ENCODE data around the gene LMAN1. TPM values are rescaled to one million over a fixed set of nuclear protein-coding genes. Genes with fewer than 3 reads are reported as not detected.
A peak's percentile ranks its signal among the peaks of the same experiment; 100 is the strongest.

LMAN1 gene
- total and polyA plus RNA-seq, 2 of the 13 experiments (the other 11 are each of a cell fraction or from before 2014, with no cell fraction given) = 127 to 131 TPM

DNA sequence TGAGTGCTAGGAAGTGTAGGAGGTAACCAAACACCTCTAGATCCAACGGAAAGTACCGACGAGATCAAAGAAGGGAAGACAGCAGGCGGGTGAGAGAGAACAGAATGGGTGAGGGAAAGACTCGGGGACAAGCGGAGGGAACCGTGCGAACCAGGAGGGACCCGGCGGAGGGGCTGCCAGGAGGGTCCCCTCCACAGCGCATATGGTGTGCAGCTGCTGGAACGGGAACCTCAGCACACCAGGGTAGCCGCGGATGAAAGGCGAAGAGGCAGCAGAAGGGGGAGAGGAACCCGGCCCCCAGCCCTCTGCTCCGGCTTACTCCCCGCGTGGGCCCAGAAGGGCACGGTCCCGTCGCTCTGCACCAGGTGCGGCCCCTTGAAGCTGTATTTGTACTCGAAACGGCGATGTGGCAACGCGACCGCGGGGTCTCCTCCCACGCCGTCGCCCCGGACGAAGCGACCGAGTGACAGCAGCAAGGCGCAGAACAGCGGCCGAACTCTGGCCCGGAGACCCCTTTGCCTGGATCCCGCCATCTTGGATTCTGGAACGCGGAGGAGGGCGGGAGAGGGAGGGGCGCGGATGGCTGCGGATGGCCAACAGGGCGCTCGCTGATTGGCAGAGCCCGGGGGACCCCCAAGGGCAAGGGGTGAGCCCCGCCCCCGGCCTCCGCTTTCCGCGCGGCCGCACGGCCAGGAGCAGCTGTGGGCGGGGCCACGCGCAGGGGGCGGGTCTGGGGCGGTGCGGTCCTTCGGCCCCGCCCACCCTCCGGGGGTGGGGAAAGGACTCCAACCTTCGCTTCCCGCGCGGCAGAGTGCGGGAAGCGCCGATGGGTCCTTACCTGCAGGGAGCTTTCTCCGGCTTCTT lies at the start of gene LMAN1 (continued):
- peak; percentile 74; the same call in 1 of the 2 replicates for TF ChIP-seq ZNF503 (CRISPR knock-in tag; IDR thresholded peaks at IDR 0.05)
- TF ChIP-seq ZNF609 (CRISPR knock-in tag; IDR thresholded peaks at IDR 0.05; ENCODE audit: borderline replicate concordance) = peak; percentile 32; the same call in 1 of the 2 replicates
- no peak; the same call in 1 of the 2 replicates for TF ChIP-seq ETV6 (CRISPR knock-in tag; conservative IDR thresholded peaks at IDR 0.05)
- no peak for TF ChIP-seq ATRX (CRISPR knock-in tag; IDR thresholded peaks at IDR 0.05; ENCODE audit: borderline replicate concordance)
- no peak for TF ChIP-seq ATF3 (CRISPR knock-in tag; IDR thresholded peaks at IDR 0.05)
- TF ChIP-seq, protein P1, sequence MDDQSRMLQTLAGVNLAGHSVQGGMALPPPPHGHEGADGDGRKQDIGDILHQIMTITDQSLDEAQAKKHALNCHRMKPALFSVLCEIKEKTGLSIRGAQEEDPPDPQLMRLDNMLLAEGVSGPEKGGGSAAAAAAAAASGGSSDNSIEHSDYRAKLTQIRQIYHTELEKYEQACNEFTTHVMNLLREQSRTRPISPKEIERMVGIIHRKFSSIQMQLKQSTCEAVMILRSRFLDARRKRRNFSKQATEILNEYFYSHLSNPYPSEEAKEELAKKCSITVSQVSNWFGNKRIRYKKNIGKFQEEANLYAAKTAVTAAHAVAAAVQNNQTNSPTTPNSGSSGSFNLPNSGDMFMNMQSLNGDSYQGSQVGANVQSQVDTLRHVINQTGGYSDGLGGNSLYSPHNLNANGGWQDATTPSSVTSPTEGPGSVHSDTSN (CRISPR knock-in tag; IDR thresholded peaks at IDR 0.05; ENCODE audit: borderline replicate concordance) = 0 out of 2 replicates have a peak, but pooled peaks have one; percentile 64
- TF ChIP-seq ZBTB20 (CRISPR knock-in tag; IDR thresholded peaks at IDR 0.05; ENCODE audit: borderline replicate concordance, low read depth) = 0 out of 2 replicates have a peak, but pooled peaks have one; percentile 43
- TF ChIP-seq RAD51 (IDR thresholded peaks at IDR 0.05; ENCODE audit: borderline replicate concordance) = no peak
- peak; percentile 80; the same call in 1 of the 2 replicates for TF ChIP-seq ZNF280B (CRISPR knock-in tag; IDR thresholded peaks at IDR 0.05; ENCODE audit: borderline replicate concordance)
- TF ChIP-seq ZNF468 (CRISPR knock-in tag; IDR thresholded peaks at IDR 0.05) = no peak
- TF ChIP-seq RELA (CRISPR knock-in tag; IDR thresholded peaks at IDR 0.05) = no peak
- TF ChIP-seq ZNF264 (CRISPR knock-in tag; IDR thresholded peaks at IDR 0.05) = no peak
- TF ChIP-seq GPN1 (CRISPR knock-in tag; IDR thresholded peaks at IDR 0.05; ENCODE audit: borderline replicate concordance) = peak; percentile 72; the same call in 1 of the 2 replicates
- peak; percentile 96 for TF ChIP-seq KDM5B (CRISPR knock-in tag; IDR thresholded peaks at IDR 0.05; ENCODE audit: borderline replicate concordance)
- TF ChIP-seq SAP130 (CRISPR knock-in tag; IDR thresholded peaks at IDR 0.05; ENCODE audit: low read depth) = peak; percentile 83
- TF ChIP-seq ZEB1 (IDR thresholded peaks at IDR 0.05; ENCODE audit: insufficient replicate concordance, low read depth) = no peak
- TF ChIP-seq BRCA1 (CRISPR knock-in tag; IDR thresholded peaks at IDR 0.05) = 0 out of 2 replicates have a peak, but pooled peaks have one; percentile 49
- 0 out of 4 replicates have a peak, but pooled peaks of 1 of the 2 experiments have one; percentile 15 for TF ChIP-seq NR2F1 (CRISPR knock-in tag; IDR thresholded peaks at IDR 0.05)
